HG03469 (cell line): ENCODE measurements around the gene EXOC4.

ENCODE experiments used
- ATAC-seq: cut with Tn5 transposase; IDR thresholded peaks from one replicate; pipeline ENCODE4 v1.9.1; 2021; ENCODE audit warnings: mild to moderate bottlenecking, moderate library complexity, moderate number of reproducible peaks; ENCODE audit not compliant: unreplicated experiment

EXOC4 gene

DNA sequence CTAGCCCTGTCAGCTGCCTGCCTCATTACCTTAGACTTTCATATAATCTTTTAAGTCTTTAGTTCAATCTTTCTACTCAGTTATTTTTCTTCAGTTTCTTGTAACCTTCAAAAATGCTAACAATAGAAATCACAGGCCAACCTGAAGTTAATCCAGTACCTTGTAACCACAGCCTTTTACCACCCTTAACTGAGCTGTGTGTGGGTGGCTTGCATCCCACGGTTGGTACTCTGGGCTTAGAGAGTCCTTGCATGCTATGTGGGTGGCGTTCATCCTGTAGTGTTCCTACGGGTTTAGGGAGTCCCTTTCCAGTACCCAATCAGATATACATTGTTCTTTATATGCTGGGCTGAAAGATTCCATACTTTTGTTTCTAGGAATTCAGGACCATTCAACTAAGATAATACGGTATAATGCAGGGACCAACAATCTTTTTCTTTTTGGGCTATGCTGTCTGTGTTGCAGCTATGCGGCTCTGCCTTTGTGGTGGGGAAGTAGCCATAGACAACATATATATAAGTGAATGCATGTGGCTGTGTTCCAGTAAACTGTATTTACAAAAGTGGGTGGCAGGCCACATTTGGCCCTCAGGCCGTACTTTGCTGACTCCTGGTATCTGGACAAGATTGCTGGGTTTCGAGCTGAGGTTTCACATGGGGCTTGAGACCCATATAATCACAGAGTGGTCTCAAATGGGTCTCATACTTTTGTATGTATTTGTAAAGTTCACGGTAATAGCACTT is 593.5 kb downstream of the EXOC4 start:
- no peak for ATAC-seq

DNA sequence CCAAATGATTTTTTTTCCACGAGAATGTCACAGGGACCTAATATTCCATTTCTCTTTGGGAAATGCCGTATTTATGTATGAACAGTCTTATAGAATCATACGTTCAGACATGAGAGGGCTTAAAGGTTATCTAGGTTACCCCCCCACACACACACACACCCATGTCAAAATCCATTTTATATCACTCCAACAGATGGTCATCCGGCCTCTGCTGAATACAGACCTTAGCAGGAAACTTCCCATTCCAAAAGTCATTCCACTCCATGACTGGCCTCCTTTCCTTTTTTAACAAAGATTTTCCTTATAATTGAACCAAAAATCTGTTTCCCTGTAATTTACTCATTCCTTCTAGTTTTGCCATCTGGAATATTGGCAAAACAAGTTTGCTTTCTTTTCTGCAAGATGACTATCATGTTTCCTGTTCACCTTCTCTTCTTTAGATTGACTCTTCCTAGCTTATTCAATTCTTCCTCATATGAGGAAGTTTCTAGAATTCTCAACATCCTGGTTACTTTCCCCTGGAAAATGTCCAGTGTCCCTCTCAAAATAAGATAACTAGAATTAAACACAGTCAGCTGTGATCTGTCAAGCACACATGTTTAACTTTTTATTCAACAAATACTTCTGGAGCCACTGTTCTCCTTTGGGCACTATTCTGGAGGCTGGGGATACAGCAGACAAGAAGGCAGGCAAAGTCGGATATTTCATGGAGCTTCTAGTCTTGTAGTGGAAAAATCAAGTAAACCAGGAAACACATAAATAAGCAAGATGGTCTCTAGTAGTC is 597.8 kb downstream of the EXOC4 start:
- ATAC-seq, result no peak

DNA sequence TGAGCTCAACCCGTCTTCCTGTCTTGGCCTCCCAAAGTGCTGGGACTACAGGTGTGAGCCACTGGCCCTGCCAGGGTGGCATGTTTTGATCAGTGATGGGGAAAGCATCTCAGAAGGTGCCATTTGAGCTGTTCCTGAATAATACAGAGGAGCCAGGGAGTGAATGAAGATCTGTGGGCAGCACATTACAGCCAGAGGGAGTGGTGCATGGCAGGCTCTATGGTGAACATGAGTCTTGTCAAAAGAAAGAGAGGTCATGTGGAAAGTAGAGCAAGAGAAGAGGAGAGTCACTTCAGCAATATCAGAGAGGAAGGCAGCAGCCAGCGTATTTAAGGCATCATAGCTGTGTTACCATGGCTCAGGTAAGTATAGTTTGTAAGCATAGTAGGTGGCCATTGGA is 598.5 kb downstream of the EXOC4 start:
- ATAC-seq, result no peak

DNA sequence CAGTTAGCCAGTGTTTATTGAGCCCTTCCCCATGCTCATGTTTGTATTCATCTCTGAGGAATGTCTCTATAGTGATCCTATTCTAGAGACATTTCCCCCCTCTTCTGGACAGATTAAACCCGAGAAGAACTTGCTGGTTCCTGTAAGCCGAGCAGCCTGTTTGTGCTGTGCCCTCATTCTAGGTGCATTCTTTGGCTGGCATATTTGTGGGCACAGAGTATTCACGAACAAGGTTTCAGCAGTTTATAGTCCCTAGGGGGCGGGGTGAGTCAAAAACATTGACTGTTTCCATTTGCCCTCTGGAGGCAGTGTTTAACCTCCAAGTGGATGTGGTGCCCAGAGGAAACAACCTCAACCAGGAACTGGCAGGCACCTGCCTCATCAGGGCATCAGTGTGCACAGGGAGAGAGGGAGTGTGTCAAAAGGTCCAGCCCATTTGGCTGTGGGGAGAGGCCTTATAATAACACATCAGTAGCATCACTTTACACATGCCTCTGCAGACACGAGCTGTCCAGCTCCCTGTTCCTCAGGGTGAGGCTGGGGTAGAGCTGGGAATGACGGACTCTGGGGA is 600.9 kb downstream of the EXOC4 start:
- ATAC-seq, result no peak

DNA sequence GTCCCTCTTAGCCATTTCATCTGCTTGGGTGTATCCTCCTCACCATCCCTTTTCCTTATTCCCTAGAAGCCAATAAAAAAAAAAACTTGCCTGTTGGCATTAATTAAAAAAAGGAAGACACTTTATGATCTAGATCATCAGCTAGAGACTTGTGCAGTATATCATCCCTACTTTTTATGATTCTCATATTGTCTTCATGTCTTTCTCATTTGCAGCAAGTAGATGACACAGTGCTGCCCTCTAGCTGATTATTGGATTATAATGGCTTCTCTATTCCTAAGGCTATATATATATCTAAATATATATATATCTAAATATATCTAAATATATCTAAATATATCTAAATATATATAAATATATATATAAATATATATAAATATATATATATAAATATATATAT is 601.9 kb downstream of the EXOC4 start:
- no peak for ATAC-seq

DNA sequence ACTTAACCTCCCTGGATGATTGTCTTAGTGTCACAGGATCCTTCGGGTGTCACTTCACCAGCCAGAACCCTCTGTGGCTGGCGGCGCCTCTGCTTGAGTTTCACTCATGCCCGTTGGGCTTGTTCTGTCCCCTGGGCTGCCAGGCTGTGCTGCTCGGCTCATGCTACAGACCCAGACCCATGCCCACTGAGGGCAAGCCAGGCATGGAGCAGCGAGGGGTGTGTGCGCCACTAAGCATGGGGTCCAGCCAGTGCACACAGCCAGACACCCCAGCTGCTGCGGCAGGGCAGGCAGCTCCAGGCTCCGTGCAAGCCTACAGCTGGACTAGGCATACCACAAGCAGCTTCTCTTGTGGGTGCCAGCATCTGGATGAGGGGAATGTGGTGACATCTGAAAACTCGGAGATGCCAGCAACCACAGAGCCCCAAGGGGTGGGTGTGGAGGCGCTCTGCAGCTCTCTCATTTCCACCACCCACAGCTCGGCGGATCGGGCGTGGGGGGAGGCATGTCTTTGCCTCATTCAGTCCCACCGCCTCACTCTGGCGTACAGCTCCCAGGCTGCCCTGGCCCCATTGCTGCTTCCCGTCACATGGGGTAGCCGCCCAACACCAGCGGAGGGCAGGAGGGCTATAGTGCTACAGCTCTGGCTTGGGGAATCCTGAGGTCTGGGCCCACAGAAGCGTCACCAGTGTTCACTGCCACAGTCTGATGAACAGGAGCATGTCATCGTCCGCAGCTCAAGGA is 604.7 kb downstream of the EXOC4 start:
- ATAC-seq, result no peak

DNA sequence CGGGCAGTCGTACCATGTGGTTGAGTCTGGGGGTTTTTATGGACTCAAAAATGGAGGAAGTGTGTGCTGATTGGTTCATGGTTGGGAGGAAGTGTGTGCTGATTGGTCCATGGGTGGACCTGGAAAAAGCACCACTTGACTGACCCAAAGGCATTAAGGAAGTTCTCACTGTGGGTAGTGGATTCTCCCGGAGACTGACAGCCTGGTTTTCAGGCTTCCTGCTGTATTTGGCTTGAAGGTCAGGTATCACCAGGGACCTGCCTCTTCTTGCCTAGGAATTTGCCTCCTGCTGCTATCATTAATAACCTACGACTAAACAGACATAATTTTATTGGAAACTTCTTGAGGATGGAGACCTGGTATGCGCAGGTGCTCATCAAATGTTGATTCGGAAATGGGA is 605.4 kb downstream of the EXOC4 start:
- no peak for ATAC-seq

DNA sequence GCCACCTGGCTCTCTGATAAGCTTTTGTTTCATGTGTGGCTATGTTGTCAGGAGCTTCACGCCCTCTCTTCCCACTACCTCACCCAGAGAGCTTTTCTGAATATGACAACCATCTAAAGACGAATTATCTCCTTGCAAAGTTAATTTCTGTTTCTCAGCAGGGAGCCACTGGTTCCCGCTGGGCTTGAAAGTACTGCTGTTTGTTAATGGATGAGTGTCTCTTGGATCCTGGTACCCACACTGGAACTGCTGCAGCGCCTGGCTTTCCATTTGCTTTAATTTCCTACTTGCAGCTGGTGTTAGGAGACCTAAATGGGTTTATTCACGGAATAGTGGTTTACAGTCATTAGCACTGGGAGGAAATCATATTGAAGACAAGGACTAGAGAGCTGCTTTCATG is 606.4 kb downstream of the EXOC4 start:
- ATAC-seq, result no peak

DNA sequence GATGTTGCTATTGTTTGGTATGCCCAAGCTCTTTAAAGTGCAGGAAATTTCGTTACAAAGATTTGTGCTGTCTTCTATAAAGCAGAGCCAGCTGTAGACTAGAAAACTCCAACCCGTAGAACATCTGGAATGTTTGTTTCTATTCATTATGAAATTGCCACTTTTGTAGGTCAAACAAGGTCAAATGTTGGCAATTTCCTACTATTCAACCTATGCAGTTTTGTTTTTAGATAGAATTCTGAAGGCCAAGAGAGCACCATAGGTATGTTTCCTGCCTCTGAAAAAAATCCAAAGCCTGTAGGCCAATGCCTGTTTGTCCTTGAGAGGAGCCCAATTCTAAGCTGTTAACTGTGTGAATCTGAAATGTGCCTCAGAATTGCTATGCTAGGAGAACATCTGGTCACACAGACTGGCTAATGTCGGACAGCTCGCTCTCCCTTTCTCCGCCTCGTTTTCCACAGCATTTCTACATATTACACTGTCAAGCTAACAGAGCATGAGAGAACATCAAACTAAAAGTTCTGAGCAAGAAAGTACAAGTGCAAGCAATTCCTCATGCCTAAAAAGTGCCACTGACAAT is 607.1 kb downstream of the EXOC4 start:
- ATAC-seq, result no peak

DNA sequence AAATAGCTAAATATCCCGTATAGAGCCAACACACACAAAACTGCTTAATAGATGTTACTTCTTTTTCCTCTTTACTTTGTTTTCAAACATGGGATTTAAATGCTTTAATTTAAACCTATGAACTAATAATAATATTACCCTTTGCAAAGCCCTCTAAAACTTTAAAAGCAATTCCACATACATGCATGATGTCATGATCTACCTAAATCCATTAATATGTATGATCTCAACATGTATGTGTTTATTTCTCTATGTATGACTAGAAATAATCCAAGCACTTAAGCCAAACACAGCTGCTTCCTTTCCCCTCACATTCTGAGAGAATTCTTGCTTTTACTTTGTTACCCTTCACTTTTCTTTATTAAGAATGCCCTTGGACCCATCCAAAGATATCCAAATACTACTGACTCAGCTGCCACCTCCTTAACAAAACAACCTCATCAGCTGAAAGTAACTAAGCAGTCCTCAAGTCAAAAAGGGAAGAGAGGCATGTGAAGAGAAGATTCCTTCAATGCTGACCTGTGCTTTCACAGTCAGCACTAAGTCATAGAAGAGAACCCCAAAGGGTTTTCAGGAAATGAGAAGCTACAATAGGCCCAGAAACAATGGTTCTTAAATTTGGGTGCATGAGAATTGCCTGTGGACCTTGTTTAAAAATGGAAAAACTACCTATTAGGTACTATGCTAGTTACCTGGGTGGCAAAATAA is 607.9 kb downstream of the EXOC4 start:
- ATAC-seq, result no peak

DNA sequence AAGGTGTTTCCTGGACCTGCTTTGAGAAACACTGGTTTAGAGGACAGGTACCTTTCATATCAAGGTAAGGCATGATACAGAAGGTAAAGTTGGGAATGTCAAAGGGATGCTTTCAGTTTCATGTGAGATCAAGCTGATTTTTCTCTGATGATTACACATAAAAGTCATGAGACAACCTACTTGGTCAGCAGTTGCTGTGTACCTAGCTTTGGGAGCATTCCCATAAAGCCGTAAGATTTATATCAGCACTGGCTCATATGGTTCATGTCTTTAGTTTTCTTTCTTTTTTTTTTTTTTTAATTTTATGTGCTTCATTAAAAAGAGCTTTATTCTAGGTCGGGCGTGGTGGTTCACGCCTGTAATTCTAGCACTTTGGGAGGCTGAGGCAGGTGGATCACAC is 609.0 kb downstream of the EXOC4 start:
- no peak for ATAC-seq

DNA sequence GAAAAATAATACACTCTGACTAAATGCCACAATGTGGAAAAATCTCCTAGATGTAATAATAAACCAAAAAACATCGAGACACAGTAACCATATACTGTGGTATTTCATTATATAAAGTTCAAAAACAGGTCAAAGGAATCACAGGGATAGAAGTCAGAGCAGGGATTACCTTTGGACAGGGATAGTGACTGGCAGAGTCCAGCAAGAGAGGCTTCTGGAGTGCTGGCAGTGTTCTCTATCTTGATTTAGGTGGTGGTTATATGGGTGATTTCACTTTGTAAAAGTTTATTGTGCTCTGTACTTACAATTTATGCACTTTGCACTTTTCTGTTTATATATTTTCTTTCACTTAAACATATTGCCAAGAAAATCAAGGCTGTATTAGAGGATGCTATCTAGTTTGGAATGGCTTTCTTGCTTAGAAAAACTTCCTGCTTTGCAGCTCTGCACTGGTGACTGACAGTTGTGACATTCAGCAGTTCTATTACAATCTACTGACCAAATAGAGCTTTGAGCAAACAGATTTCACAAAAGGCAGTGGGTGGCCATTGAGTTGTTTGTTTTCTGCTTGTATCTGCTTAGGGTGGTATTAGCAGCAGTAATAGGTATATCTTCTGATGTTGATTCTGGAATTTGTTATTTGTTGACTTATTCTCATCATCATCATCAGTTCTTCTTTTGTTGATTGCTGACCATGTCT is 610.6 kb downstream of the EXOC4 start:
- ATAC-seq, result no peak

DNA sequence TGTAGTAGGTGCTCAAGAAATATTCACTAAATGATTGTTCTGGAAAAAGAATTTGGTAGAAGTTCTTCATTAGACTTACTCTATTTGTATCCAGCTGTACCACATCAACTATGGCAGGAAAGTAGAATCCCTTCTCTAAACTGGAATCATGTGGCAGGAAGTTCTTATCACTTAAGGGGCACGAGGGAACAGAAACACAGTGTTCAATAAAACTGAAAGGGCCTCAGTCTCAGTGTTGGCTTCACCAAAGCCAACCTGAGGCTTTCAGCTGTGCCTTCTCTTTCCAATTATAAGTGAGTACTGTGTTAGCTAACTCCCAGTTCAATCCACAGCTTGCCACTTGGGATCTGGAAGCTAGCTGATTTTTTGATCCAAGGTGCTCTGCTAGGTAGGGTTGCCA is 616.7 kb downstream of the EXOC4 start:
- ATAC-seq, result no peak

DNA sequence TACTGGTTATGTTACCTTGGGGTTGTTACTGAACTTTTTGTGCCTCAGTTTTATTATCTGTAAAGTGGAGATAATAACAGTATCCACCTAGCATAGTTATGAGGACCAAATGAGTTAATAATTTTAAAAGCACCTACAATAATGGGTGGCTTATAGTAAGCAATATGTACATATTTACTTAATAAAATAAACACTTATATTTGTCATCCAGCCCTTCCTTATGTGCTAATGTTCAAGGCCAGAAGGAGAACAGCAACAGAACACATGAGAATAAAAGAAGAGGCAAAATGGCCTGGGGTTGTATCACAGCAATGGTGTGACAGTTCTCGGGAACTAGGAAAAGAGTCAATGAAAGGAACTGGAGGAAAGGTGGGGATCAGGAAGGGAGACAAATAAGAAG is 618.9 kb downstream of the EXOC4 start:
- no peak for ATAC-seq

DNA sequence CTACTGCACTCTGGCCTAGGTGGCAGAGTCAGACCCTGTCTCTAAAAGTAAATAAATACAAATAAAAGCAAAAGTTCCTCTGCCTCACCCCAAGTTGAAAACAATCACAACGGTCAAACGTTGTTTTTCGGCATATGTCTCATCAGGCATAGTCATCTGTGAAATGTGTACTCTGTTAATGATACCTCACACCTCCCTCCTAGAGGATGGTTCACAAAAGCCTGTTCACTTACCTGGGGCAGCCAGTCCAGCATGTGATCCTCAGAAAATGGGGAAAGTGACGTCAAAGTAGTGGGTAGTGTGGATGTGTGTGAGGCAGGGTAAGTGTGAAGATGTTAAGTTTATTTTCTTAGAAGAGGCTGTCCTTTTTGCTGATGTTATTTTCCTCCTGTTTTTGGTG is 620.3 kb downstream of the EXOC4 start:
- ATAC-seq, result no peak

DNA sequence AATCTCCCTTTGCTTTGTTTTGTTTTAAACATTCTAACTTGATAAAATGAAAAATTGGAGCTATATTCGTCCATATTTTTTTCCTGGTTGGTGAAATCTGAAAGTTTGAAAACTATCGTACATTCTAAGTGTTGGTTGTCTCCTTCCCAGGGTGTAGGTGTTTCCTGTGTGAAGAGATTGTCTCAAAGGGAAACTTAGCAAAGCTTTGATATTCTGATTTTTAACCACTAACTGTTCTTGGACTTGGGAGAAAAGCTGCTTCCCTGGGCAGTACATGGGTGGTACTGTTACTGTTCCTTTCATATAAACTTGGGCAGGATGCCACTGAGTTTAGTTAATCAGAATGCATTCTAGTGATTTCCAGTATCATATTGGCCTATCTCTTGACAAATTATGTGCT is 620.8 kb downstream of the EXOC4 start:
- no peak for ATAC-seq

DNA sequence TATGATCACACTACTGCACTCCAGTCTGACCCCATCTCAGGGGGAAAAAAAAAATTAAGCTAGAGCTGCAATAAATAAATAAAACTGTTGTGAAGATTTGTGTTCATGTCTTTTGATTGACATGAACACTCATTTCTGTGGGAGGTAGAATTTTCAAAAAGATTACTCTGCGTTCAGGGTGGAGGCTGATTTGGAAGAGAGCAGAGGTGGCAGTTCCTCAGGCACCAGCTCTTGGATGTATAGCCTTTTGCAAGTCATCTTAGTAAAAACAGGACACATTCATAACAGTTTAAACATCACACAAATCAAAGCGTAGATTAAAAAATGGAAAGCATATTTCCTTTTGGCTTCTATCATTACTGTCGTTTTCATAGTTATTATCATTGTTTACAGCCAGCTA is 630.7 kb downstream of the EXOC4 start:
- ATAC-seq, result no peak

DNA sequence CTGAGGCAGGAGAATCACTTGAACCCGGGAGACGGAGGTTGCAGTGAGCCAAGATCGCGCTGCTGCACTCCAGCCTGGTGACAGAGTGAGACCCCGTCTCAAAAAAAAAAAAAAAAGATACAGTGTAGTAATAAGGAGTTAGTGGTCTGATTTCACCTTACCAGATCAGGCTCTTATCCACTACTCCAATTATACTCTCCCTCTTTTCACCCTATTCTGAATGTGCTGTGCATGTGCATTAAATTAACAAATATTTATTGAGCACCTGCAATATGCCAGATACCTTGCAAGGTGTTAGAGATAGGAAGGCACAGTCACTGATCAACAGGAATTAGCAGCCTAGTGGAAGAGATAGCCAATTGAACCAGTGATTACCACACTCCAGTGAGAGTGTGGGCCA is 632.3 kb downstream of the EXOC4 start:
- no peak for ATAC-seq

DNA sequence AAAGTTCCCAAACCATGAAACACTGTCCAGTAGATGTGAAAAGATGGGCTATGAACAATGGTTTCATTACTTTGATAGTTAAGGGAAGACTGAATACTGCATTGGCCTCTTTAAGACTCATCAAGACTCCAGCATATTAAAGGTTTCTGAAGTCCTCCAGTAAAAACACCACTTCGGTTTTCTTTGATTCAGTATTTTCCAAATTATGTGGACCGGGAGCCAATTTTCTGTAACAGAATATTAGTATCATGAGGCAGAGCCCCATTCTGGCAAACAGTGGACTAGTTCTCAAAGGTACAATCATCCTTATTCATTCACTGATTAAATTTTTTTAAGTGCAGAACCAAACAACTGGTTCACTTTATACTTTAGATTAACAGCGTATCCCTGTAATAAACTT is 633.2 kb downstream of the EXOC4 start:
- ATAC-seq, result no peak

DNA sequence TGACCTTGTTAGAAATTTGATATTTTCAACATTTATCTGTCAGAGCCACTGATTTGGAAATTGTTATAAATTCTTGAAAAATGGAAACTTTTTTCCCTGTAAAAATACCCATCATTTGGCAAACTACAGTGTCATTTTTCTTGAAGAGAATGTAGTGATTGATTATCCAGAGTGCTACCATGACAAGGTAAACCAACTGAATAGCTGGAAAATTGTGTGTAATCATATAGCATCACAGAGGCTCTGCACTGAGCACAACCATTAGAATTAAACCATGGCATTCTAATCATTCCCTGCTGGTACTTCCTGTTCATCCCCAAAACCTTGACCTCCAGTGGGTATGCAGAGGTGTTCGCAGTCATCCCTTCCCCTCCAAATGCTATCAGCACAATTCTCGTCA is 633.9 kb downstream of the EXOC4 start:
- ATAC-seq, result no peak
